Uterus (tissue), 4 donors: ENCODE measurements around the gene CCNQ. TPM values are rescaled to one million over a fixed set of nuclear protein-coding genes. Genes with fewer than 3 reads are reported as not detected.

Experiments
- DNase-seq, 2 donors: peaks; one replicate each; pipeline ENCODE4 v3.0.0-alpha.2; 2019 to 2020
- H3K27ac ChIP-seq, 2 donors: fragments of 200-600 bp; sonication (generic); 1 replicate in 1 of 2; 2 replicates in 1 of 2; pipeline ENCODE4 v1.5.1; 2016 to 2018
- H3K27me3 ChIP-seq, 2 donors: fragments of 200-600 bp; sonication (generic); one replicate each; pipeline ENCODE4 v1.5.1; 2018 to 2019; ENCODE audit warnings: control low read depth in 1 of 2
- H3K36me3 ChIP-seq, 2 donors: fragments of 200-600 bp; sonication (generic); one replicate each; pipeline ENCODE4 v1.5.1; 2019; ENCODE audit warnings: control low read depth in 1 of 2
- H3K4me1 ChIP-seq, 2 donors: fragments of 200-600 bp; sonication (generic); one replicate each; pipeline ENCODE4 v1.5.1; 2018 to 2019; ENCODE audit warnings: control low read depth in 1 of 2
- H3K4me3 ChIP-seq, 2 donors: fragments of 200-600 bp; sonication (generic); 1 replicate in 1 of 2; 2 replicates in 1 of 2; pipeline ENCODE4 v1.5.1; 2018 to 2019; ENCODE audit warnings: mild to moderate bottlenecking in 1 of 2
- H3K9me3 ChIP-seq, 2 donors: fragments of 200-600 bp; sonication (generic); one replicate each; pipeline ENCODE4 v1.5.1; 2019; ENCODE audit warnings: control low read depth in 1 of 2
- CTCF ChIP-seq, 4 experiments: fragments of 200-600 bp in 2 of 4; fragments of 450-650 bp in 2 of 4; sonication (generic) in 2 of 4; IDR thresholded peaks; one replicate each; pipeline ENCODE4 v1.5.1; 2016 to 2019; ENCODE audit warnings: antibody characterized with exemption in 4 of 4, mild to moderate bottlenecking in 2 of 4, moderate library complexity in 1 of 4
- POLR2A ChIP-seq, 2 donors: fragments of 450-650 bp; IDR thresholded peaks; one replicate each; pipeline ENCODE4 v1.6.1; 2016; ENCODE audit warnings: antibody characterized with exemption in 2 of 2, mild to moderate bottlenecking in 1 of 2, moderate library complexity in 1 of 2
- intact Hi-C: fragments of 100-400 bp; cut with DNase I; formaldehyde crosslinking; loops from one replicate; pipeline ENCODE4 v1.15.1; 2023; ENCODE audit warnings: low total_unique reads
- total RNA-seq, 4 donors: library from RNA; depleted of rRNA in 3 of 4; stranded (reverse); fragments of >200 nt in 3 of 4; gene quantifications; one replicate each; pipeline versions ENCODE4 v1.1.0 to v1.2.4, GENCODE V29; 2014 to 2023
- donor health status: DM: yes; HTN: yes; CAD: no.

Gene CCNQ
- total RNA-seq, 4 donors from 2014 or later: 14.9 to 94.5 (median 29.3) TPM

GRCh38 chrX:153645151-153645550 lies 46.2 kb upstream of the CCNQ start:
- H3K9me3 ChIP-seq: no peaks in the 10 kb centered on the region
- no peaks in the 10 kb centered on the region for H3K36me3 ChIP-seq
- H3K27me3 ChIP-seq: peaks cover 0 to 20% of the 10 kb centered on the region in 2 donors
- peaks cover 0 to 4% of the 10 kb centered on the region in 2 donors for H3K4me1 ChIP-seq
- intact Hi-C loops: no loop called here
- peak in 1 of 2 donors; percentile 4 for DNase-seq
- TF ChIP-seq POLR2A (IDR thresholded peaks at IDR 0.05) (no peak), CTCF (IDR thresholded peaks at IDR 0.05) (no peak)
- H3K4me3 ChIP-seq: no peak overlapping the region
- H3K27ac ChIP-seq: no peak overlapping the region

- intact Hi-C loops: no loop called here
- Histone ChIP-seq H3K36me3 (no peaks in the 10 kb centered on the region), H3K4me1 (peaks cover 0 to 4% of the 10 kb centered on the region in 2 donors), H3K27me3 (peaks cover 0 to 20% of the 10 kb centered on the region in 2 donors), H3K27ac (no peak overlapping the region), H3K4me3 (no peak overlapping the region), H3K9me3 (no peaks in the 10 kb centered on the region)
- no peak for TF ChIP-seq POLR2A (IDR thresholded peaks at IDR 0.05)
- TF ChIP-seq CTCF (IDR thresholded peaks at IDR 0.05): no peak
- peak in 1 of 2 donors; percentile 3 for DNase-seq
Measured at GRCh38 chrX:153644356-153645125, 45.6 kb upstream of the CCNQ start.

GRCh38 chrX:153643431-153644351 lies 44.8 kb upstream of the CCNQ start:
- no peak overlapping the region for H3K27ac ChIP-seq
- no peaks in the 10 kb centered on the region for H3K9me3 ChIP-seq
- intact Hi-C loops: no loop called here
- H3K27me3 ChIP-seq: peaks cover 0 to 20% of the 10 kb centered on the region in 2 donors
- H3K4me3 ChIP-seq: no peak overlapping the region
- DNase-seq: peak in 1 of 2 donors; percentile 7
- peaks cover 0 to 4% of the 10 kb centered on the region in 2 donors for H3K4me1 ChIP-seq
- H3K36me3 ChIP-seq: no peaks in the 10 kb centered on the region
- TF ChIP-seq POLR2A (IDR thresholded peaks at IDR 0.05) (no peak), CTCF (IDR thresholded peaks at IDR 0.05) (peak in 1 of 4 experiments; percentile 17)

- intact Hi-C loops: no loop called here
- H3K9me3 ChIP-seq: no peaks in the 10 kb centered on the region
- H3K4me1 ChIP-seq: peaks cover 0 to 4% of the 10 kb centered on the region in 2 donors
- H3K27ac ChIP-seq: no peak overlapping the region
- H3K36me3 ChIP-seq: no peaks in the 10 kb centered on the region
- H3K27me3 ChIP-seq: peaks cover 0 to 20% of the 10 kb centered on the region in 2 donors
- no peak overlapping the region for H3K4me3 ChIP-seq
- peak in 1 of 2 donors; percentile 9 for DNase-seq
- no peak for TF ChIP-seq CTCF (IDR thresholded peaks at IDR 0.05)
- TF ChIP-seq POLR2A (IDR thresholded peaks at IDR 0.05): no peak
Measured at GRCh38 chrX:153642655-153643430, 43.9 kb upstream of the CCNQ start.
